Activated naive CD4-positive, alpha-beta T cell treated with anti-CD3 and anti-CD28 coated beads for 36 hours (primary cell): Measurements from ENCODE around the gene AEBP1. TPM values are rescaled to one million over a fixed set of nuclear protein-coding genes. Genes with fewer than 3 reads are reported as not detected.

Experiments used
- microRNA-seq: library from miRNA; unstranded; fragments of <30 nt; microRNA quantifications from one replicate; pipeline ENCODE4 v1.2.0, GENCODE V29; 2022; ENCODE audit warnings: borderline microRNAs expressed, borderline replicate concordance
- total RNA-seq, 2 experiments: library from RNA; stranded (reverse); gene quantifications; one replicate each; pipeline ENCODE4 v1.2.3, GENCODE V29; 2021

The AEBP1 gene
- total RNA-seq, 2 experiments from 2014 or later: 10.1 to 10.8 TPM

Small RNA genes lying within 50 kb of the gene (microRNA-seq; reads per million reads assigned to microRNA genes)
- gene MIR6838: 4.4 reads per million

Other genes starting within 250 kb of the AEBP1 start
- gene MRPS24, start 234.8 kb upstream of the AEBP1 start, total RNA-seq: 100 to 1,000 TPM; 153 TPM
- 10 to 100 TPM; 21.5 to 23.9 TPM for gene URGCP, start 197.7 kb upstream of the AEBP1 start, total RNA-seq
- gene UBE2D4, start 177.9 kb upstream of the AEBP1 start, total RNA-seq: 10 to 100 TPM; 11.4 to 12.8 TPM
- not detected for gene SPDYE1, start 106.4 kb upstream of the AEBP1 start, total RNA-seq
- 10 to 100 TPM; 82.3 TPM for gene DBNL, start 59.6 kb upstream of the AEBP1 start, total RNA-seq
- gene PGAM2, start 38.8 kb upstream of the AEBP1 start, total RNA-seq: under 1 TPM in 1 of 2 experiments, not detected in 1; 0.24 TPM
- gene POLM, start 21.8 kb upstream of the AEBP1 start, total RNA-seq: 10 to 100 TPM; 27.1 to 29.4 TPM
- gene POLD2, start 19.2 kb downstream of the AEBP1 start, total RNA-seq: 100 to 1,000 TPM; 261 to 270 TPM
- not detected for gene MYL7, start 37.0 kb downstream of the AEBP1 start, total RNA-seq
- gene GCK, start 85.1 kb downstream of the AEBP1 start, total RNA-seq: 1 to 10 TPM; 2.1 to 3.3 TPM
- 10 to 100 TPM; 53.5 to 57.3 TPM for gene YKT6, start 96.6 kb downstream of the AEBP1 start, total RNA-seq
- under 1 TPM; 0.30 to 0.38 TPM for gene CAMK2B, start 221.2 kb downstream of the AEBP1 start, total RNA-seq